AG04449 (cell line): ENCODE results near the gene PPP2R5A.

Experiments
- CTCF ChIA-PET: fragments of 350-600 bp; formaldehyde crosslinking; extraction: SDS; loops from one replicate; lab custom pipeline; 2021; ENCODE audit warnings: antibody characterized with exemption; lab: Yijun Ruan, JAX
- POLR2A ChIA-PET: fragments of 400-600, 350-600 bp; formaldehyde crosslinking; extraction: SDS; loops from one replicate; lab custom pipeline; 2020; ENCODE audit warnings: antibody characterized with exemption, inconsistent platforms; lab: Yijun Ruan, JAX
- DNase-seq: peaks from one replicate; pipeline ENCODE4 v3.0.0-alpha.2; 2010; ENCODE audit warnings: low read depth, low spot score
- H3K4me3 ChIP-seq: 2 replicates; pipeline ENCODE4 v1.5.1; 2011; ENCODE audit warnings: low read depth, mild to moderate bottlenecking, control low read depth, low read length
- TF ChIP-seq, protein P1 (sequence below): IDR thresholded peaks from one replicate; pipeline ENCODE4 v1.5.1; 2011; ENCODE audit warnings: mild to moderate bottlenecking, moderate library complexity, low read length, control low read depth, inconsistent platforms; ENCODE audit not compliant: insufficient read depth; ENCODE audit errors: missing control alignments

PPP2R5A gene

GRCh38 chr1:212309967-212310366 lies 24.8 kb downstream of the PPP2R5A start:
- ChIA-PET POLR2A (no interaction called here), CTCF (interaction anchor here (1.0 to 9.9 kb wide), 4 partner anchors 19 to 275 kb away, joined by 3 to 129 read pairs (median 16); partner anchors contain the start of genes DTL and INTS7)
- TF ChIP-seq, protein P1, sequence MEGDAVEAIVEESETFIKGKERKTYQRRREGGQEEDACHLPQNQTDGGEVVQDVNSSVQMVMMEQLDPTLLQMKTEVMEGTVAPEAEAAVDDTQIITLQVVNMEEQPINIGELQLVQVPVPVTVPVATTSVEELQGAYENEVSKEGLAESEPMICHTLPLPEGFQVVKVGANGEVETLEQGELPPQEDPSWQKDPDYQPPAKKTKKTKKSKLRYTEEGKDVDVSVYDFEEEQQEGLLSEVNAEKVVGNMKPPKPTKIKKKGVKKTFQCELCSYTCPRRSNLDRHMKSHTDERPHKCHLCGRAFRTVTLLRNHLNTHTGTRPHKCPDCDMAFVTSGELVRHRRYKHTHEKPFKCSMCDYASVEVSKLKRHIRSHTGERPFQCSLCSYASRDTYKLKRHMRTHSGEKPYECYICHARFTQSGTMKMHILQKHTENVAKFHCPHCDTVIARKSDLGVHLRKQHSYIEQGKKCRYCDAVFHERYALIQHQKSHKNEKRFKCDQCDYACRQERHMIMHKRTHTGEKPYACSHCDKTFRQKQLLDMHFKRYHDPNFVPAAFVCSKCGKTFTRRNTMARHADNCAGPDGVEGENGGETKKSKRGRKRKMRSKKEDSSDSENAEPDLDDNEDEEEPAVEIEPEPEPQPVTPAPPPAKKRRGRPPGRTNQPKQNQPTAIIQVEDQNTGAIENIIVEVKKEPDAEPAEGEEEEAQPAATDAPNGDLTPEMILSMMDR, result no peak
- DNase-seq, result no peak
- H3K4me3 ChIP-seq, result no peak overlapping the region

- ChIA-PET CTCF (interaction anchor here (1.6 to 9.9 kb wide), 6 partner anchors 19 to 275 kb away, joined by 6 to 129 read pairs (median 11); partner anchors contain the start of genes DTL and INTS7), POLR2A (no interaction called here)
- DNase-seq, result no peak
- no peak overlapping the region for H3K4me3 ChIP-seq
- TF ChIP-seq, protein P1, result no peak
Observed at GRCh38 chr1:212310383-212310782, 25.2 kb downstream of the PPP2R5A start.

DNA sequence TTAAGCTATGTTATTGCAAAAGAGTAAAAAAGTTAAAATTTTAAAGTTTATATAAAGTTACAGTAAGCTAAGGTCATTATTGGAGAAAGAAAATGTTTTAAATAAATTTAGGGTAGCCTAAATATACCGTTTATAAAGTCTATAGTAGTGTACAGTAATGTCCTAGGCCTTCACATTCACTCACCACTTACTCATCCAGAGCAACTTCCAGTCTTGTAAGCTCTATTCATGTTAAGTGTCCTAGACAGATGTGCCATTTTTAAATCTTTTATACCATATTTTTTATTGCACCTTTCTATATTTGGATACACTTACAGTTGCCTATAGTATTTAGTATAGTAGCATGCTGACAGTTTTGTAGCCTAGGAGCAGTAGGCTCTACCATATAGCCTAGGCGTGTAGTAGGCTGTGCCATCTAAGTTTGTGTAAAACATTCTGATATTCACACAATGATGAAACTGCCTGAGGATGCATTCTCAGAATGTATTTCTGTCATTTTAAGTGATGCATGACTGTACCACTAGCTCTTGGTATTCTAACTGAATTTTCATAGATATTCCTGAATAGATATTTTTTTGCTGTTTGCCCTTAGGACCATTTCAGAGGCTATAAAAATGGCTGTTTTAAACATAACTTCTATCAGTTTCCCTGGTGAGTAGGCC lies 26.8 kb downstream of the PPP2R5A start:
- no peak for DNase-seq
- ChIA-PET POLR2A (interaction anchor here (0.7 kb wide), 1 partner anchor 26 kb away, joined by 6 read pairs; no protein-coding TSS in a partner anchor), CTCF (interaction anchor here (0.8 to 9.9 kb wide), 13 partner anchors 10 to 277 kb away, joined by 3 to 129 read pairs (median 5); partner anchors contain the start of genes DTL and INTS7)

DNA sequence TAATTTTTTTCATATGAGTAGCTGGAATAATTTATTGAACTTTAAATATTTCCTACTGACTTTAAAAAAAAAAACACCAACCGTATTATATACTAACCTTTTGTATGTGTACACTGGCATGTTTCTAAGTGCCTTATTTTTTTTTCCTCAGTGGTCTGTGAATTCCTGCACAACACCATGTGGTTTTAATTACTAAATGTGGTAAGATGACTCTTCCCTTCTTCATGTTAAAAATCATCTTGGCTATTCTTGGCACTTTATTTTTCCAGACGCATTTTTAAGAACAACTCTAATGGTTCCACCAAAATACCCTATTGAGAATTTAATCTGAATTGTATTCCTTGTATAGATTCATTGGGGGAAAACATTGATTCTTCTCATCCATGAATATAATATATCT lies 28.4 kb downstream of the PPP2R5A start:
- TF ChIP-seq, protein P1, result no peak
- POLR2A ChIA-PET, result no interaction called here

More for the DNA sequence above, 26.8 kb downstream of the PPP2R5A start:
- TF ChIP-seq, protein P1, result no peak
- no peak overlapping the region for H3K4me3 ChIP-seq

DNA sequence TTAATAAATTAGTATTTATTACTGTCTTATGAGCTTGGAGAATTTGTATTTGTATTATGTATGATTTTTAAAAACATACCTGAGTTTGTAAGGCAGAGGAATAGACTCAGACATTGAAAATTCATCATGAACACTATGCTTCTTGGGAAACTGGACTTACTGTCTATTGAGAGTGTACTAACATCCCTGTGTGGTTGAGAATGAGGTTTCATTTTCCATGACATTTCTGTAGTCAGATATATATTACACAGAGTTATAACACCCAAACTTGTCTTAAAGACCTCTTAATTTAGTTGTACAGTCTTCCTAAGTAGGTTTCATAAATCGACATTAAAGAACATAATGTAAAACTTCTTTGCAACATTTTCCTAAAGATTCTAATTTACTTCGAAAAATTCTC lies 30.0 kb downstream of the PPP2R5A start:
- CTCF ChIA-PET, result interaction anchor here (1.1 to 9.9 kb wide), 5 partner anchors 12 to 252 kb away, joined by 3 to 129 read pairs (median 16); no protein-coding TSS in a partner anchor
- H3K4me3 ChIP-seq, result no peak overlapping the region
- DNase-seq, result no peak
- POLR2A ChIA-PET, result no interaction called here
- TF ChIP-seq, protein P1, result no peak

More for the DNA sequence above, 28.4 kb downstream of the PPP2R5A start:
- CTCF ChIA-PET, result interaction anchor here (0.6 to 9.9 kb wide), 8 partner anchors 18 to 285 kb away, joined by 3 to 129 read pairs (median 10); partner anchors contain the start of genes DTL and INTS7
- H3K4me3 ChIP-seq, result no peak overlapping the region
- peak; percentile 80 for DNase-seq

DNA sequence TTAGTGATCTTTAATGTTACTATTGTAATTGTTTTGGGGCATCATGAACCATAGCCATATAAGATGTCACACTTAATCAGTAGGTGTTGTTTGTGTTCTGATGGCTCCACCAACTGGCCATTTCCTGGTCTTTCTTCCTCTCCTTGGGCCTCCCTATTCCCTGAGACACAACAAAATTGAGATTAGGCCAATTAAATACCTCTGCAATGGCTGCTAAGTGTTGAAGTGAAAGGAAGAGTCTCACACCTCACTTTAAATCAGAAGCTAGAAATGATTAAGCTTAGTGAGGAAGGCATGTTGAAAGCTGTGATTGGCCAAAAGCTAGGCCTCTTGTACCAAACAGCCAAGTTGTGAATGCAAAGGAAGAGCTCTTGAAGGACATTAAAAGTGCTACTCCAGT lies 30.7 kb downstream of the PPP2R5A start:
- no peak for DNase-seq
- TF ChIP-seq, protein P1, result no peak
- ChIA-PET CTCF (interaction anchor here (0.7 to 9.9 kb wide), 10 partner anchors 24 to 306 kb away, joined by 3 to 129 read pairs (median 4); partner anchors contain the start of genes DTL and INTS7), POLR2A (no interaction called here)
- H3K4me3 ChIP-seq, result no peak overlapping the region
